ENCODE data around the gene OR1F1.

- TF ChIP-seq GATA3 (IDR thresholded peaks at IDR 0.05; ENCODE audit: low read depth, low read length) (no peak), GATA2 (IDR thresholded peaks at IDR 0.05; ENCODE audit: low read depth, low read length) (peak; percentile 28; the same call in 1 of the 2 replicates)
Measured at GRCh38 chr16:3150346-3151218, 37.4 kb upstream of the OR1F1 start.

Measured in SH-SY5Y (cell line).